SK-N-MC (cell line): ENCODE results near the gene CAMTA1.

Experiments used
- EZH2 ChIP-seq: fragments of 200-600 bp; sonication (generic); IDR thresholded peaks from one replicate; pipeline ENCODE4 v1.6.1; 2017; ENCODE audit warnings: antibody characterized with exemption
- FOXP2 ChIP-seq: optimal IDR thresholded peaks from 2 replicates; pipeline ENCODE3; 2011; ENCODE audit warnings: mild to moderate bottlenecking, moderate library complexity; ENCODE audit not compliant: insufficient read depth; ENCODE audit errors: extremely low read length, control extremely low read depth
- POLR2AphosphoS5 ChIP-seq: IDR thresholded peaks from 2 replicates; pipeline ENCODE4 v1.6.1; 2012; ENCODE audit warnings: mild to moderate bottlenecking, low read depth, low read length, borderline replicate concordance

- TF ChIP-seq POLR2AphosphoS5 (no peak), FOXP2 (no peak), EZH2 (no peak)
Measured at GRCh38 chr1:7721940-7722669, 936.9 kb downstream of the CAMTA1 start.
